GM12878 (cell line): Measurements from ENCODE around the gene SLC15A3. TPM values are rescaled to one million over a fixed set of nuclear protein-coding genes. Genes with fewer than 3 reads are reported as not detected.
A peak's percentile ranks its signal among the peaks of the same experiment; 100 is the strongest.

Experiments
- ATAC-seq: fragments of 200-7000 bp; cut with Tn5 transposase; 3 replicates; pipeline ENCODE4 v1.9.1; 2020; ENCODE audit warnings: mild to moderate bottlenecking, moderate library complexity
- BruUV-seq: library from RNA; stranded (reverse); fragments of 400-500 nt; replicated peaks from 2 replicates; lab custom pipeline; 2021; lab: Mats Ljungman, UMichigan
- CTCF ChIA-PET: fragments of 300-600 bp; sonication (Branson Sonifier 250); formaldehyde crosslinking; extraction: SDS; loops from one replicate; lab custom pipeline; 2021; ENCODE audit warnings: inconsistent platforms; lab: Yijun Ruan, JAX
- POLR2A ChIA-PET: fragments of 350-600 bp; formaldehyde crosslinking; extraction: SDS; loops from one replicate; lab custom pipeline; 2021; ENCODE audit warnings: inconsistent platforms; lab: Charles Lee
- RAD21 ChIA-PET: fragments of 300-600 bp; sonication (Branson Sonifier 250); formaldehyde crosslinking; loops from one replicate; lab custom pipeline; 2023; ENCODE audit warnings: antibody characterized with exemption; ENCODE audit not compliant: unreplicated experiment; lab: Charles Lee
- SMC1A ChIA-PET: fragments of 300-600 bp; sonication (Branson Sonifier 250); formaldehyde crosslinking; loops from one replicate; lab custom pipeline; 2023; ENCODE audit not compliant: unreplicated experiment, uncharacterized antibody; lab: Charles Lee
- DNase-seq: peaks from one replicate; pipeline ENCODE4 v3.0.0-alpha.2; 2011; ENCODE audit warnings: low read depth, low spot score
- FAIRE-seq: peaks from 3 replicates; lab custom pipeline; 2011; peaks lifted over from hg19 to GRCh38; lab: Jason Lieb, UNC
- H2AFZ ChIP-seq: 2 replicates; pipeline ENCODE4 v1.6.0; 2011; ENCODE audit warnings: low read depth, low read length, control low read depth; ENCODE audit not compliant: control insufficient read depth
- H3K27ac ChIP-seq: 2 replicates; pipeline ENCODE4 v1.5.1; 2011; ENCODE audit warnings: control low read depth; ENCODE audit not compliant: control insufficient read depth, insufficient read depth
- H3K27me3 ChIP-seq, 2 experiments: replicated peaks in 1 of 2; 2 replicates each; pipeline versions ENCODE4 v1.6.0 to v1.6.1; 2011; ENCODE audit warnings: low read length in 1 of 2; ENCODE audit not compliant: control insufficient read depth in 2 of 2, insufficient read depth in 2 of 2
- H3K36me3 ChIP-seq, 2 experiments: 2 replicates each; pipeline ENCODE4 v1.5.1; 2011; ENCODE audit warnings: low read length in 1 of 2; ENCODE audit not compliant: control insufficient read depth in 2 of 2, insufficient read depth in 2 of 2
- H3K4me1 ChIP-seq: 2 replicates; pipeline ENCODE4 v1.6.1; 2011; ENCODE audit warnings: mild to moderate bottlenecking, low read length, moderate library complexity, mixed read lengths; ENCODE audit not compliant: control insufficient read depth, insufficient read depth
- H3K4me2 ChIP-seq: 2 replicates; pipeline ENCODE4 v1.6.0; 2011; ENCODE audit warnings: control low read depth; ENCODE audit not compliant: control insufficient read depth, insufficient read depth
- H3K4me3 ChIP-seq: fragments of 200-600 bp; sonication (generic); 2 replicates; pipeline ENCODE4 v1.5.1; 2016
- H3K79me2 ChIP-seq: 2 replicates; pipeline ENCODE4 v1.6.0; 2011; ENCODE audit warnings: low read length; ENCODE audit not compliant: control insufficient read depth, insufficient read depth
- H3K9ac ChIP-seq: 2 replicates; pipeline ENCODE4 v1.8.0; 2011; ENCODE audit warnings: low read length, control low read depth, mixed read lengths; ENCODE audit not compliant: control insufficient read depth, insufficient read depth
- H3K9me3 ChIP-seq: replicated peaks from 3 replicates; pipeline ENCODE4 v1.5.1; 2011; ENCODE audit warnings: mild to moderate bottlenecking, low read length; ENCODE audit not compliant: control insufficient read depth, insufficient read depth
- H4K20me1 ChIP-seq: 2 replicates; pipeline ENCODE4 v1.6.0; 2011; ENCODE audit not compliant: control insufficient read depth, insufficient read depth
- BHLHE40 ChIP-seq, 2 experiments: fragments of 450-650 bp in 1 of 2; IDR thresholded peaks; 2 replicates each; pipeline ENCODE4 v1.6.1; 2011 to 2017; ENCODE audit warnings: low read depth in 2 of 2, borderline replicate concordance in 1 of 2, improper control_type of control experiment in 1 of 2, low read length in 1 of 2, mild to moderate bottlenecking in 1 of 2
- BMI1 ChIP-seq: fragments of 450-650 bp; IDR thresholded peaks from 2 replicates; pipeline ENCODE4 v1.6.1; 2016; ENCODE audit warnings: mild to moderate bottlenecking, moderate library complexity, borderline replicate concordance
- CBFB ChIP-seq: IDR thresholded peaks from 2 replicates; pipeline ENCODE4 v1.6.1; 2016; ENCODE audit warnings: antibody characterized with exemption, low read depth
- CTCF ChIP-seq, 3 experiments: IDR thresholded peaks in 2 of 3; conservative IDR thresholded peaks in 1 of 3; 2 replicates each; pipeline ENCODE4 v1.5.1; 2011; ENCODE audit warnings: low read depth in 3 of 3, low read length in 3 of 3, mild to moderate bottlenecking in 3 of 3, control low read depth in 2 of 3, moderate library complexity in 2 of 3, inconsistent platforms in 1 of 3, mixed read lengths in 1 of 3; ENCODE audit not compliant: control insufficient read depth in 2 of 3, insufficient read depth in 1 of 3; ENCODE audit errors: extremely low read depth in 1 of 3
- ELK1 ChIP-seq: IDR thresholded peaks from 2 replicates; pipeline ENCODE4 v1.6.1; 2012; ENCODE audit warnings: low read depth, low read length, improper control_type of control experiment
- EP300 ChIP-seq, 2 experiments: fragments of 150-350 bp in 1 of 2; IDR thresholded peaks; 2 replicates each; pipeline ENCODE4 v1.6.1; 2011 to 2012; ENCODE audit warnings: low read depth in 2 of 2, low read length in 2 of 2, borderline replicate concordance in 1 of 2, improper control_type of control experiment in 1 of 2, inconsistent platforms in 1 of 2; ENCODE audit not compliant: control insufficient read depth in 1 of 2
- ESRRA ChIP-seq: IDR thresholded peaks from 2 replicates; pipeline ENCODE4 v1.6.1; 2012; ENCODE audit warnings: mild to moderate bottlenecking, low read length, improper control_type of control experiment
- ETV6 ChIP-seq, 2 experiments: fragments of 450-650 bp in 1 of 2; IDR thresholded peaks in 1 of 2; conservative IDR thresholded peaks in 1 of 2; 2 replicates each; pipeline ENCODE4 v1.6.1; 2014; ENCODE audit warnings: antibody characterized with exemption in 1 of 2, borderline replicate concordance in 1 of 2, low read depth in 1 of 2, mild to moderate bottlenecking in 1 of 2, moderate library complexity in 1 of 2
- HDGF ChIP-seq: fragments of 450-650 bp; IDR thresholded peaks from 2 replicates; pipeline ENCODE4 v1.6.1; 2016; ENCODE audit warnings: antibody characterized with exemption
- IKZF2 ChIP-seq, 2 experiments: fragments of 450-650 bp; IDR thresholded peaks; 2 replicates each; pipeline ENCODE4 v1.6.1; 2017; ENCODE audit warnings: mild to moderate bottlenecking in 2 of 2, moderate library complexity in 2 of 2
- IRF4 ChIP-seq: IDR thresholded peaks from 2 replicates; pipeline ENCODE4 v1.6.1; 2011; ENCODE audit warnings: low read depth, low read length
- KAT2A ChIP-seq: conservative IDR thresholded peaks from 2 replicates; pipeline ENCODE4 v1.6.1; 2011; ENCODE audit warnings: low read depth, low read length; ENCODE audit not compliant: control insufficient read depth
- MTA3 ChIP-seq: IDR thresholded peaks from 2 replicates; pipeline ENCODE4 v1.6.1; 2012; ENCODE audit warnings: low read length, inconsistent platforms, borderline replicate concordance
- NFYB ChIP-seq: IDR thresholded peaks from 2 replicates; pipeline ENCODE4 v1.6.1; 2011; ENCODE audit warnings: low read depth, mild to moderate bottlenecking, low read length, improper control_type of control experiment, moderate library complexity; ENCODE audit not compliant: insufficient read depth
- POLR2AphosphoS2 ChIP-seq: IDR thresholded peaks from 2 replicates; pipeline ENCODE4 v1.6.1; 2011; ENCODE audit warnings: low read depth, mild to moderate bottlenecking, low read length, improper control_type of control experiment, moderate library complexity
- SMARCA5 ChIP-seq: fragments of 450-650 bp; IDR thresholded peaks from 2 replicates; pipeline ENCODE4 v1.6.1; 2017; ENCODE audit warnings: mild to moderate bottlenecking
- SPI1 ChIP-seq: IDR thresholded peaks from 2 replicates; pipeline ENCODE4 v1.6.1; 2011; ENCODE audit warnings: low read depth, mild to moderate bottlenecking, low read length, moderate library complexity, borderline replicate concordance; ENCODE audit not compliant: insufficient read depth
- TCF7 ChIP-seq: IDR thresholded peaks from 2 replicates; pipeline ENCODE4 v1.6.1; 2014; ENCODE audit warnings: antibody characterized with exemption, borderline replicate concordance
- WGBS: methylation state at CpG from one replicate; pipeline ENCODE4 v1.1.6; 2016; ENCODE audit warnings: low lambda C conversion rate; ENCODE audit not compliant: insufficient replicate concordance, insufficient coverage; ENCODE audit errors: missing lambda C conversion rate; 5-methylcytosine and 5-hydroxymethylcytosine counted together
- in situ Hi-C: fragments of 300-500 bp; cut with MboI; formaldehyde crosslinking; loops from 9 replicates; pipeline ENCODE4 v1.14.3; 2018; ENCODE audit warnings: mixed read lengths
- intact Hi-C: fragments of 100-400 bp; cut with micrococcal nuclease; formaldehyde crosslinking; loops from one replicate; pipeline ENCODE4 v1.14.2; 2022; ENCODE audit not compliant: unreplicated experiment
- polyA plus RNA-seq, 11 experiments: library from polyadenylated mRNA; depleted of rRNA in 4 of 11; unstranded in 6 of 11; stranded (reverse) in 5 of 11; fragments of >200 nt; fragmentation: Nextera tagmentation in 4 of 11; fragmentation: Illumina TruSeq in 1 of 11; extraction: Ambion mirVana in 4 of 11; extraction: Trizol in 1 of 11; gene quantifications; 1 replicate in 1 of 11; 2 replicates in 10 of 11; pipeline versions ENCODE4 v1.2.1 to v1.2.3, GENCODE V29; 2011 to 2016; ENCODE audit warnings: inconsistent platforms in 2 of 11, missing spikeins in 2 of 11, low read depth in 1 of 11
- total RNA-seq, 4 experiments: library from RNA; depleted of rRNA in 3 of 4; stranded (reverse); fragments of >200 nt in 3 of 4; fragmentation: Illumina TruSeq in 1 of 4; extraction: Trizol in 1 of 4; gene quantifications; 2 replicates each; pipeline versions ENCODE4 v1.2.1 to v1.2.3, GENCODE V29; 2013 to 2021

Gene SLC15A3
- total and polyA plus RNA-seq, 10 of the 15 experiments (the other 5 are each of a cell fraction or from before 2014, with no cell fraction given): 17.7 to 102 (median 55.8) TPM

- TF ChIP-seq BHLHE40 (IDR thresholded peaks at IDR 0.05; ENCODE audit: borderline replicate concordance in 1 of 2, low read depth in 2 of 2, low read length in 1 of 2) (no peak), EP300 (IDR thresholded peaks at IDR 0.05; ENCODE audit: borderline replicate concordance in 1 of 2, control insufficient read depth in 1 of 2, low read depth in 2 of 2, low read length in 2 of 2) (no peak), ESRRA (no peak), IKZF2 (IDR thresholded peaks at IDR 0.05) (no peak), SPI1 (no peak), CTCF (IDR thresholded peaks at IDR 0.05 in 2 of 3, conservative IDR thresholded peaks at IDR 0.05 in 1 of 3; ENCODE audit: control insufficient read depth in 2 of 3, extremely low read depth in 1 of 3, insufficient read depth in 1 of 3, low read depth in 3 of 3, low read length in 3 of 3) (no peak)
Observed at GRCh38 chr11:60953781-60954180, 1.8 kb upstream of the SLC15A3 start (continued).

GRCh38 chr11:60952742-60953170, 780 bp upstream of the SLC15A3 start:
- intact Hi-C loops (loop anchor here (1.0 to 10.0 kb wide), 3 partner anchors 38 to 109 kb away; partner anchors contain the start of genes CCDC86 and TMEM109), in situ Hi-C loops (no loop called here)
- peak overlapping the region; percentile 90 for H3K9ac ChIP-seq
- CTCF ChIA-PET: interaction anchor here (1.0 to 2.5 kb wide), 5 partner anchors 12 to 122 kb away, joined by 3 to 26 read pairs (median 3); no protein-coding TSS in a partner anchor
- no peak for DNase-seq
- POLR2A ChIA-PET: interaction anchor here (1.1 to 2.8 kb wide), 4 partner anchors 38 to 187 kb away, joined by 4 to 14 read pairs (median 10); partner anchors contain the start of gene TMEM109
- H2AFZ ChIP-seq: peak overlapping the region; percentile 64
- H3K4me3 ChIP-seq: peak overlapping the region; percentile 82
- BruUV-seq: TSS peak; percentile 84
- TF ChIP-seq NFYB (0 out of 2 replicates have a peak, but pooled peaks have one; percentile 21), TCF7 (no peak), CBFB (peak; percentile 7; the same call in 1 of the 2 replicates), HDGF (peak; percentile 66), ETV6 (conservative IDR thresholded peaks at IDR 0.05 in 1 of 2, IDR thresholded peaks at IDR 0.05 in 1 of 2; ENCODE audit: borderline replicate concordance in 1 of 2, low read depth in 1 of 2) (peak in 1 of 2 experiments; percentile 7; a peak in 1 of 4 replicates), EP300 (IDR thresholded peaks at IDR 0.05; ENCODE audit: borderline replicate concordance in 1 of 2, control insufficient read depth in 1 of 2, low read depth in 2 of 2, low read length in 2 of 2) (0 out of 4 replicates have a peak, but pooled peaks of 1 of the 2 experiments have one; percentile 32), POLR2AphosphoS2 (no peak), MTA3 (0 out of 2 replicates have a peak, but pooled peaks have one; percentile 8), SMARCA5 (peak; percentile 93), ELK1 (no peak), KAT2A (no peak), BMI1 (no peak), IRF4 (no peak)
- RAD21 ChIA-PET: interaction anchor here (1.4 to 3.6 kb wide), 4 partner anchors 18 to 190 kb away, joined by 6 to 21 read pairs (median 12); partner anchors contain the start of genes CD6 and TMEM109
- FAIRE-seq: no peak
- no peaks in the 10 kb centered on the region for H3K9me3 ChIP-seq
- no peaks in the 10 kb centered on the region; the same call in 1 of the 2 replicates for H4K20me1 ChIP-seq
- WGBS: 0% methylated on average over 3 of the region's 3 CpGs
- H3K36me3 ChIP-seq: no peaks in the 10 kb centered on the region; a peak in 1 of 4 replicates
- H3K4me1 ChIP-seq: peaks cover 28% of the 10 kb centered on the region
- no peak; the same call in 2 of the 3 replicates for ATAC-seq
- SMC1A ChIA-PET: interaction anchor here (1.0 to 7.6 kb wide), 6 partner anchors 7 to 190 kb away, joined by 3 to 76 read pairs (median 6); partner anchors contain the start of gene TMEM109
- H3K27ac ChIP-seq: peak overlapping the region; percentile 97
- peaks cover 43% of the 10 kb centered on the region for H3K79me2 ChIP-seq
- peak overlapping the region; percentile 98 for H3K4me2 ChIP-seq
- no peaks in the 10 kb centered on the region for H3K27me3 ChIP-seq
